ENCODE results near the gene UPK1A. TPM values are rescaled to one million over a fixed set of nuclear protein-coding genes. Genes with fewer than 3 reads are reported as not detected.

The UPK1A gene
- total RNA-seq, 1 donor from 2014 or later = not detected

GRCh38 chr19:35713904-35714495 lies 47.7 kb downstream of the UPK1A start:
- DNase-seq (ENCODE audit: extremely low spot score, unreplicated experiment) = no peak
- peaks cover 19% of the 10 kb centered on the region for H3K4me1 Mint-ChIP-seq (ENCODE audit: unreplicated experiment)
- TF ChIP-seq CTCF (IDR thresholded peaks at IDR 0.05) = no peak
- H3K9me3 Mint-ChIP-seq (ENCODE audit: unreplicated experiment) = no peaks in the 10 kb centered on the region
- H3K36me3 Mint-ChIP-seq (ENCODE audit: unreplicated experiment) = no peaks in the 10 kb centered on the region
- no peak overlapping the region for H3K27ac Mint-ChIP-seq (ENCODE audit: unreplicated experiment)
- H3K4me3 Mint-ChIP-seq (ENCODE audit: unreplicated experiment) = no peak overlapping the region
- no peaks in the 10 kb centered on the region for H3K27me3 Mint-ChIP-seq (ENCODE audit: unreplicated experiment)

- no peaks in the 10 kb centered on the region for H3K36me3 Mint-ChIP-seq (ENCODE audit: unreplicated experiment)
- no peak overlapping the region for H3K27ac Mint-ChIP-seq (ENCODE audit: unreplicated experiment)
- peak overlapping the region; percentile 38 for H3K4me3 Mint-ChIP-seq (ENCODE audit: unreplicated experiment)
- H3K4me1 Mint-ChIP-seq (ENCODE audit: unreplicated experiment) = peaks cover 25% of the 10 kb centered on the region
- no peak for TF ChIP-seq CTCF (IDR thresholded peaks at IDR 0.05)
- no peaks in the 10 kb centered on the region for H3K27me3 Mint-ChIP-seq (ENCODE audit: unreplicated experiment)
- H3K9me3 Mint-ChIP-seq (ENCODE audit: unreplicated experiment) = no peaks in the 10 kb centered on the region
- DNase-seq (ENCODE audit: extremely low spot score, unreplicated experiment) = no peak
Observed at GRCh38 chr19:35714601-35715354, 48.5 kb downstream of the UPK1A start.

GRCh38 chr19:35715355-35715809 lies 49.1 kb downstream of the UPK1A start:
- Mint-ChIP-seq H3K4me1 (ENCODE audit: unreplicated experiment) (peaks cover 26% of the 10 kb centered on the region), H3K36me3 (ENCODE audit: unreplicated experiment) (peaks cover 2% of the 10 kb centered on the region), H3K27ac (ENCODE audit: unreplicated experiment) (no peak overlapping the region), H3K27me3 (ENCODE audit: unreplicated experiment) (no peaks in the 10 kb centered on the region), H3K4me3 (ENCODE audit: unreplicated experiment) (no peak overlapping the region), H3K9me3 (ENCODE audit: unreplicated experiment) (no peaks in the 10 kb centered on the region)
- TF ChIP-seq CTCF (IDR thresholded peaks at IDR 0.05) = no peak
- no peak for DNase-seq (ENCODE audit: extremely low spot score, unreplicated experiment)

GRCh38 chr19:35715981-35716800 lies 49.9 kb downstream of the UPK1A start:
- TF ChIP-seq CTCF (IDR thresholded peaks at IDR 0.05) = no peak
- Mint-ChIP-seq H3K27me3 (ENCODE audit: unreplicated experiment) (no peaks in the 10 kb centered on the region), H3K4me1 (ENCODE audit: unreplicated experiment) (peaks cover 26% of the 10 kb centered on the region), H3K4me3 (ENCODE audit: unreplicated experiment) (peak overlapping the region; percentile 91), H3K27ac (ENCODE audit: unreplicated experiment) (peak overlapping the region; percentile 98), H3K36me3 (ENCODE audit: unreplicated experiment) (peaks cover 2% of the 10 kb centered on the region), H3K9me3 (ENCODE audit: unreplicated experiment) (no peaks in the 10 kb centered on the region)
- DNase-seq (ENCODE audit: extremely low spot score, unreplicated experiment) = no peak

All from osteocyte (in vitro differentiated cells).